Lower leg skin (tissue), 3 donors: ENCODE results near the gene CCL27.

Experiments
- CTCF ChIP-seq, 3 donors: fragments of 450-650 bp; IDR thresholded peaks; one replicate each; pipeline ENCODE4 v1.5.1; 2016; ENCODE audit warnings: antibody characterized with exemption in 3 of 3, mild to moderate bottlenecking in 3 of 3, moderate library complexity in 2 of 3
- POLR2A ChIP-seq, 2 donors: fragments of 450-650 bp; IDR thresholded peaks; one replicate each; pipeline ENCODE4 v1.6.1; 2016 to 2017; ENCODE audit warnings: antibody characterized with exemption in 2 of 2, mild to moderate bottlenecking in 1 of 2, moderate library complexity in 1 of 2

- TF ChIP-seq CTCF (IDR thresholded peaks at IDR 0.05) (peak in 1 of 3 donors; percentile 23), POLR2A (IDR thresholded peaks at IDR 0.05) (no peak)
Measured at GRCh38 chr9:34664281-34665066, 2.0 kb upstream of the CCL27 start.
